ENCODE data around the gene PTPRD.

DNA sequence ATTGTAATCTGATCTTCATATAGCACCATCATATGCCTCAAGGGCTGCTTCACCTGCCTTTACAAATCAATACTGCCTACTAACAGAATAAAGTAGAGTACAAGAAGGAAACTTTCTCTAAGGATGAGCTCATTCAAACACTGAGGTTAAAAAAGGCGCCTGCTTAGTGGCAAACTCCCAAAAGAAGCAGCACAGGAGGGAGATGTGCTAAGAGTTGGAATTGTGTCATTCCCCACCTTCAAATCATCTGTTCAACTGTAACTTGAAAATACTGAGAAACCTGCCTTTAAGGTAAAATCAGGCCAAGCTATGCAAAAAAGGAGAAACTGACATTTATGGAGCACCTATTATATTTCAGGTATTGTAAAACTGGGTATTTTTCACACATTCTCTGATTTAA is 560.6 kb downstream of the PTPRD start:
- TF ChIP-seq, protein P1, sequence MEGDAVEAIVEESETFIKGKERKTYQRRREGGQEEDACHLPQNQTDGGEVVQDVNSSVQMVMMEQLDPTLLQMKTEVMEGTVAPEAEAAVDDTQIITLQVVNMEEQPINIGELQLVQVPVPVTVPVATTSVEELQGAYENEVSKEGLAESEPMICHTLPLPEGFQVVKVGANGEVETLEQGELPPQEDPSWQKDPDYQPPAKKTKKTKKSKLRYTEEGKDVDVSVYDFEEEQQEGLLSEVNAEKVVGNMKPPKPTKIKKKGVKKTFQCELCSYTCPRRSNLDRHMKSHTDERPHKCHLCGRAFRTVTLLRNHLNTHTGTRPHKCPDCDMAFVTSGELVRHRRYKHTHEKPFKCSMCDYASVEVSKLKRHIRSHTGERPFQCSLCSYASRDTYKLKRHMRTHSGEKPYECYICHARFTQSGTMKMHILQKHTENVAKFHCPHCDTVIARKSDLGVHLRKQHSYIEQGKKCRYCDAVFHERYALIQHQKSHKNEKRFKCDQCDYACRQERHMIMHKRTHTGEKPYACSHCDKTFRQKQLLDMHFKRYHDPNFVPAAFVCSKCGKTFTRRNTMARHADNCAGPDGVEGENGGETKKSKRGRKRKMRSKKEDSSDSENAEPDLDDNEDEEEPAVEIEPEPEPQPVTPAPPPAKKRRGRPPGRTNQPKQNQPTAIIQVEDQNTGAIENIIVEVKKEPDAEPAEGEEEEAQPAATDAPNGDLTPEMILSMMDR (IDR thresholded peaks at IDR 0.05 in 8 of 11, conservative IDR thresholded peaks at IDR 0.05 in 3 of 11) = no peak
- TF ChIP-seq POLR2AphosphoS5 (IDR thresholded peaks at IDR 0.05) (no peak), POLR2A (IDR thresholded peaks at IDR 0.05) (no peak)
